Lower leg skin (tissue), 4 donors: ENCODE results near the gene REL. TPM values are rescaled to one million over a fixed set of nuclear protein-coding genes. Genes with fewer than 3 reads are reported as not detected.
"Not testable (repeated sequence)": the region's sequence is repeated elsewhere in the genome, so short reads cannot be mapped to it uniquely, and the experiment has no call there.

Experiments used
- DNase-seq, 2 donors: peaks; one replicate each; pipeline ENCODE4 v3.0.0-alpha.2; 2019; ENCODE audit warnings: low spot score in 2 of 2
- H3K4me3 ChIP-seq: fragments of 200-600 bp; sonication (generic); 2 replicates; pipeline ENCODE4 v1.5.1; 2017; ENCODE audit warnings: mild to moderate bottlenecking, low read depth; ENCODE audit not compliant: poor library complexity, severe bottlenecking
- CTCF ChIP-seq, 3 donors: fragments of 450-650 bp; IDR thresholded peaks; one replicate each; pipeline ENCODE4 v1.5.1; 2016; ENCODE audit warnings: antibody characterized with exemption in 3 of 3, mild to moderate bottlenecking in 3 of 3, moderate library complexity in 2 of 3
- POLR2A ChIP-seq, 2 donors: fragments of 450-650 bp; IDR thresholded peaks; one replicate each; pipeline ENCODE4 v1.6.1; 2016 to 2017; ENCODE audit warnings: antibody characterized with exemption in 2 of 2, mild to moderate bottlenecking in 1 of 2, moderate library complexity in 1 of 2
- WGBS, 2 donors: methylation state at CpG; one replicate each; pipeline ENCODE4 v1.1.5; 2018; 5-methylcytosine and 5-hydroxymethylcytosine counted together
- intact Hi-C: fragments of 100-400 bp; cut with DNase I; formaldehyde crosslinking; loops from one replicate; pipeline ENCODE4 v1.15.0; 2023; ENCODE audit warnings: low total_unique reads
- total RNA-seq, 4 donors: library from RNA; depleted of rRNA; stranded (reverse); fragments of >200 nt; gene quantifications; one replicate each; pipeline ENCODE4 v1.1.0, GENCODE V29; 2016

The REL gene
- total RNA-seq, 4 donors from 2014 or later: 33.8 to 56.2 (median 41.2) TPM

- intact Hi-C loops: no loop called here
- DNase-seq: no peak
- no peak overlapping the region for H3K4me3 ChIP-seq
- TF ChIP-seq CTCF (IDR thresholded peaks at IDR 0.05) (no peak), POLR2A (IDR thresholded peaks at IDR 0.05) (no peak)
- WGBS, 2 donors: 50 to 59% methylated on average over 2 of the region's 2 CpGs
Measured at GRCh38 chr2:60906395-60906794, 25.0 kb downstream of the REL start.

- H3K4me3 ChIP-seq: no peak overlapping the region
- WGBS, 2 donors: 89 to 90% methylated on average over 8 of the region's 8 CpGs
- DNase-seq: no peak
- intact Hi-C loops: no loop called here
- TF ChIP-seq POLR2A (IDR thresholded peaks at IDR 0.05) (no peak), CTCF (IDR thresholded peaks at IDR 0.05) (no peak)
Measured at GRCh38 chr2:60907329-60907728, 26.0 kb downstream of the REL start.

- DNase-seq: no peak
- no peak for TF ChIP-seq POLR2A (IDR thresholded peaks at IDR 0.05)
- TF ChIP-seq CTCF (IDR thresholded peaks at IDR 0.05): no peak
- H3K4me3 ChIP-seq: no peak overlapping the region
- intact Hi-C loops: no loop called here
- WGBS, 2 donors: 76 to 82% methylated on average over 7 of the region's 7 CpGs
Measured at GRCh38 chr2:60925994-60926740, 44.8 kb downstream of the REL start.

GRCh38 chr2:60926741-60927552 lies 45.6 kb downstream of the REL start:
- no peak overlapping the region for H3K4me3 ChIP-seq
- DNase-seq: no peak
- WGBS, 2 donors: 80 to 82% methylated on average over 3 of the region's 3 CpGs
- TF ChIP-seq POLR2A (IDR thresholded peaks at IDR 0.05): no peak
- no peak for TF ChIP-seq CTCF (IDR thresholded peaks at IDR 0.05)
- intact Hi-C loops: no loop called here

- intact Hi-C loops, H3K4me3 ChIP-seq, DNase-seq: not testable (repeated sequence)
- WGBS, 2 donors: 91 to 95% methylated on average over 5 of the region's 5 CpGs
Measured at GRCh38 chr2:60932061-60932460, 50.7 kb downstream of the REL start.

GRCh38 chr2:60932954-60933353 lies 51.6 kb downstream of the REL start:
- intact Hi-C loops: no loop called here
- 84 to 90% methylated on average over 3 of the region's 3 CpGs for WGBS, 2 donors
- DNase-seq: no peak
- H3K4me3 ChIP-seq: no peak overlapping the region
- TF ChIP-seq POLR2A (IDR thresholded peaks at IDR 0.05) (no peak), CTCF (IDR thresholded peaks at IDR 0.05) (no peak)
